Smooth muscle cell of the brain vasculature (primary cell): Measurements from ENCODE around the gene PDXDC1.
"Not testable (repeated sequence)": the region's sequence is repeated elsewhere in the genome, so short reads cannot be mapped to it uniquely, and the experiment has no call there.

Source experiments
- DNase-seq: peaks from one replicate; pipeline ENCODE4 v3.0.0-alpha.2; 2012; ENCODE audit warnings: low read depth, low spot score

Gene PDXDC1

GRCh38 chr16:15159671-15160070 is 184.8 kb downstream of the PDXDC1 start:
- not testable (repeated sequence) for DNase-seq

GRCh38 chr16:15160571-15160970 is 185.7 kb downstream of the PDXDC1 start:
- not testable (repeated sequence) for DNase-seq

GRCh38 chr16:15163055-15163454 is 188.2 kb downstream of the PDXDC1 start:
- not testable (repeated sequence) for DNase-seq

- DNase-seq, result not testable (repeated sequence)
Observed at GRCh38 chr16:15166177-15166576, 191.4 kb downstream of the PDXDC1 start.

- not testable (repeated sequence) for DNase-seq
Observed at GRCh38 chr16:15168303-15168702, 193.5 kb downstream of the PDXDC1 start.

GRCh38 chr16:15168953-15169652 is 194.3 kb downstream of the PDXDC1 start:
- not testable (repeated sequence) for DNase-seq

GRCh38 chr16:15179909-15180308 is 205.1 kb downstream of the PDXDC1 start:
- not testable (repeated sequence) for DNase-seq

GRCh38 chr16:15180946-15181345 is 206.1 kb downstream of the PDXDC1 start:
- DNase-seq, result not testable (repeated sequence)

- DNase-seq, result not testable (repeated sequence)
Observed at GRCh38 chr16:15184000-15184399, 209.2 kb downstream of the PDXDC1 start.
